Activated CD4-positive, alpha-beta T cell treated with anti-CD3 and anti-CD28 coated beads for 24 hours (primary cell): ENCODE results near the gene AFAP1.

Experiments used
- DNase-seq, 2 donors: peaks; one replicate each; pipeline ENCODE4 v3.0.0-alpha.2; 2020; ENCODE audit warnings: low read depth in 2 of 2

The AFAP1 gene

GRCh38 chr4:7716010-7716721 lies 223.5 kb downstream of the AFAP1 start:
- DNase-seq = no peak

GRCh38 chr4:7715271-7716009 lies 224.2 kb downstream of the AFAP1 start:
- no peak for DNase-seq

- no peak for DNase-seq
Measured at GRCh38 chr4:7714738-7715137, 224.9 kb downstream of the AFAP1 start.

GRCh38 chr4:7714176-7714575 lies 225.5 kb downstream of the AFAP1 start:
- no peak for DNase-seq

GRCh38 chr4:7713757-7714156 lies 225.9 kb downstream of the AFAP1 start:
- no peak for DNase-seq

GRCh38 chr4:7712021-7712671 lies 227.5 kb downstream of the AFAP1 start:
- no peak for DNase-seq

- no peak for DNase-seq
Measured at GRCh38 chr4:7711307-7711963, 228.2 kb downstream of the AFAP1 start.

GRCh38 chr4:7710576-7711306 lies 228.9 kb downstream of the AFAP1 start:
- no peak for DNase-seq

GRCh38 chr4:7710126-7710525 lies 229.5 kb downstream of the AFAP1 start:
- no peak for DNase-seq

- no peak for DNase-seq
Measured at GRCh38 chr4:7709431-7709830, 230.2 kb downstream of the AFAP1 start.

- DNase-seq = no peak
Measured at GRCh38 chr4:7708981-7709380, 230.7 kb downstream of the AFAP1 start.
